ENCODE measurements around the gene KLB.

KLB gene

DNA sequence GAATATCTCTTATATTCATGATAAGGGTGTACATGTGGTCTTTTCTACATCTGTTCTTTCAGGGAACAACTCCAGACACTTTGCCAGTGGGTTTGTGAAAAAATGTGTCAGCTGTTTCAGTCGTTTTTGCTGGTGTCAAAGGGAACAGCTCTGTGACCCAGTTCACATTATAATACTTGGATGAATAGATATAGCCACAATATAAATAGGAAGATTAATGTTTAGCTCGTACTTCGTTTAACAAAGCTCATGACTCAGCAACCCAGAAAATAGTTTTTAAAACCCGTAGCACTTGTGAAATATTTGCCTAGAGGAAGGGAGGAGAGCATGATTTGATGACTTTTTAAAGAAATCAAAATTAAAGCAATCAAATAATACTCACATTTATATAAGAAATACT lies 60.0 kb downstream of the KLB start:
- no peak for DNase-seq

DNA sequence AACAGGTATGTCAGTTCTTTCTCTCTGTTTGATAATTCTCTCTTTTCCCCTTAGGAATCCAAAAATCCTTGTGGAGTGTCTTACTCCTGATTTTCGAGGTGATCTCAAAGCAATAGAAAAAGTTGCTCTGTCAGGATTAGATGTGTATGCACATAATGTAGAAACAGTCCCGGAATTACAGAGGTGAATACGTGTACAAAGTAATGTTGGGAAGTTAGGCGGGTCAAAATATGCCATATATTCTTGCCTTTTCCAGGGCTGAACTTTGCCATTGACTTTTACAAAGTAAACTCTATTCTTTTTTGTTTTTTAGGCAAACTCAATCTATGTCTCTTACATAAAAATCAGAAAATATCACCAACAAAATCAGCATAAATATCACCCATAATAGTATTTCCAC lies 60.7 kb downstream of the KLB start:
- no peak for DNase-seq

DNA sequence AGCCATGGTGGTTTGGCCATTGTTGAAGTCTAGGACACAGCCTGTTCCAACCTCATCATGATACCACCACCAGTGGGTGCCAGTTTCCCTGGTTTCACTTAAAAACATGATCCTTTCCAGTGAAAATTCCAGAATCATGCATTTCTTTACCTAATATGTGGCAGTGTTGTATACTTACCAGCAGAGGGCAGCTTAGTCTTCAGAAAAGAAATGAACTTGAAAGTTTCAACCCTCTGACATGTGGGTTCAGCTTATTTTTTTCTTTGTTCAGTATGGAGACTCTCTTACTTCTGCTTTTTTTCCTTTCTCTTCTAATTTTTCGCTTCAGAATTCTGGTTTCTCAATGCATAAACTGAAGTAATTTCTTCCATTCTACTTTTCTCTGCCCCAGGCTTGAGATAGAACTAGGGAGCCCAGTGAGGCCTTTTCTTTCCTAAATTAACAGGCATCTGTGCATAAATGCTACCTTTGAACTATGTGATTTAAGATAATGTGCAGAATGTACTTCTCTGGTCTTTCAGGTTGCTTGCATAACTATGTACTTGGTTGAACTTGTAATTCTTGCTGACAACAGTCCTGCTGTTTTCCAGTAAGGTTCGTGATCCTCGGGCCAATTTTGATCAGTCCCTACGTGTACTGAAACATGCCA lies 62.8 kb downstream of the KLB start:
- DNase-seq: peak; percentile 52

DNA sequence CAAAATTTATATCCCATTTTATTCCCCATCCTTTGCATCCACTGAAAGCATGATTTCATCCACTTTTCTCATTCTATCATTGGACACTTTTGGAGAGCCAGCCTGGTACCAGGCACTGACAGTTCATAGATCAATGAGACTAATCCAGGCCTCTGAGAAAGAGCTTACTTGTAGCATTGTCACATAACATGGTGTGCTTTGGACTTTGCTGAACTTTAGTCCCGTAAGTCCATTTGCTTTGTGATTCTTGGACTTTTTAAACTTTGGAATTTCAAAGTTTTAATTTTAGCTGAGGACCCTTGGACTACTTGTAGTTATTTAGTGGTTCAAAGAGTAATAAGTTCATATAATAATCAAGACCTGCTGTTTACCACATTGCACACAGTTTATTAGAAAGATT lies 63.7 kb downstream of the KLB start:
- DNase-seq: no peak

DNA sequence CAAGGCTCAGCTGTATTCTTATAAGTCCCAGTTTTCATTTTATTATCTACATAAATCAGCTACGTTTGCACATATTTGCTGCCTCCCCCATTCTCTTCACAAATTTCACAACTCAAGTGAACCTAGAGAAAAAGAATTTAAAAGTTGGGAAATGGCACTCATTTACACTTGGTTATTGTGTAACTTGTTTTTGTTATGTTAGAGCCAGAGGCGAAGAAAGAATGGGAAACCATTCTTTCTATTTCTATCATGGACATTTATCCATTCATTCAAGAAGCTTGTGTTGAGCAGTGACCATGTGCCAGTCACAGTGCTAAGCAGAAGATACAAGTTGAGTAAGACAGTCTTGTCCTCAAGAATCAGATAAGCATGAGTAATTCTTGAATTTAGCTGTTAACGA lies 65.7 kb downstream of the KLB start:
- no peak for DNase-seq

DNA sequence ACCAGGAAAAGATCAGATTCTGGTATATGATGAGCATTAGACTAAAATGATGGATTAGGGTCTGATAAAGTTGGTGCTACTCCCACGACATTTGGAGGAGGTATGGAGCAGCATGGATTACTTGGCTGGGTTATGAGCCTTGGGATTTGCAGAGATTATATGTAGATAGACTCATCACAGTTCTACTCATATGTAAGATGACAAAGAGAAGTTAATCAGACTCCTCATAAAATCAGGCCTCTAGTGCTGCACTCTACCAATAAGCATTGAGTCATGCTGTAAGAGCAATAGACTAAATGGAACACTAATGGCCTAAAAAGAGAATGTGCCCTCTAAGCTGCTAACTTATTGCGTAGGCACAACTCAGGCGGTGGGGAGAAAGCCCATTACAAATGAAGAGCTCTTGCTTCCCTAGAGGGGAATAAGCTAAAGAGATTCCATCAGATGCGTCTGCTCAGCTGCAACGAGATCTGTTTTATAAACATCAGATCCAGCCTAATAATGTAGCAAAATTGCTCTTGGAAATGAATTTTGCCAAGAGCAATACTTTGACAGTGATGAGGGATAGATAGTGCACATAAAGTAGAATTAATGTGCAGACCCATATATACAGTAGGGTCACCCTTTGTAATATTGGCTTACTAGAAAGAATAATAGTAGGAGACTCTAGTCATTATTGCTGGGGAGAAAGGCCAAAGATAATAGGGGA lies 69.6 kb downstream of the KLB start:
- DNase-seq: no peak

DNA sequence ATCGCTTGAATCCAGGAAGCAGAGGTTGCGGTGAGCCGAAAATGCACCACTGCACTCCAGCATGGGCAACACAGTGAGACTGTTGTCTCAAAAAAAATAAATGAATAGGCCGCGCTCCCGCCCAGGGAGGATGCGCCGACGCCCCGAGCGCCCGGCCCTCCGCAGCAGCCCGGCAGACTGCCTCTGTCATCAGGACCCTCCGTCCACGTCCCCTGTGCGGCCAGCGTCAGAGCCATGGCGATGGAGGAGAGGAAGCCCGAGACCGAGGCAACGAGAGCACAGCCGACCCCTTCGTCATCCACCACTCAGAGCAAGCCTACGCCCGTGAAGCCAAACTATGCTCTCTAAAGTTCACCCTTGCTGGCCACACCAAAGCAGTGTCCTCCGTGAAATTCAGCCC lies 73.5 kb downstream of the KLB start:
- DNase-seq: no peak

DNA sequence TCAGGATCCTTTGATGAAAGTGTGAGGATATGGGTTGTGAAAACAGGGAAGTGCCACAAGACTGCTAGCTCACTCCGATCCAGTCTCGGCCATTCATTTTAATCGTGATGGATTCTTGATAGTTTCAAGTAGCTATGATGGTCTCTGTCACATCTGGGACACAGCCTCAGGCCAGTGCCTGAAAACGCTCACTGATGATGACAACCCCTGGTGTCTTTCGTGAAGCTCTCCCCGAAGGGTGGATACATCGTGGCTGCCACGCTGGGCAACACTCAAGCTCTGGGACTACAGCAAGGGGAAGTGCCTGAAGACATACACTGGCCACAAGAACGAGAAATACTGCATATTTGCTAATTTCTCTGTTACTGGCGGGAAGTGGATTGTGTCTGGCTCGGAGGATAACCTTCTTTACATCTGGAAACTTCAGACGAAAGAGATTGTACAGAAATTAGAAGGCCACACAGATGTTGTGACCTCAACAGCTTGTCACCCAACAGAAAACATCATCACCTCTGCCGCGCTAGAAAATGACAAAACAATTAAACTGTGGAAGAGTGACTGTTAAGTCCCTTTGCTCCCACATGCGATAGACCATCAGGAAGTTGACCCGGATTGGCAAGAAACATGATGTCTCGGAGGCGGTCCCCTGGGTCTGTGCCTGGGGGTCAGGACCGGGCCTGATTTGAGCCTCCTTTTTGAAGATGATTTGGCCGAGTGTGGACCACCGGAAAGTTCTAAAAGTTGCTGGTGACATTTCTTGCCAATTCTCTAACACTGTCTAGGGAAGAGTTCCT lies 74.4 kb downstream of the KLB start:
- DNase-seq: no peak

DNA sequence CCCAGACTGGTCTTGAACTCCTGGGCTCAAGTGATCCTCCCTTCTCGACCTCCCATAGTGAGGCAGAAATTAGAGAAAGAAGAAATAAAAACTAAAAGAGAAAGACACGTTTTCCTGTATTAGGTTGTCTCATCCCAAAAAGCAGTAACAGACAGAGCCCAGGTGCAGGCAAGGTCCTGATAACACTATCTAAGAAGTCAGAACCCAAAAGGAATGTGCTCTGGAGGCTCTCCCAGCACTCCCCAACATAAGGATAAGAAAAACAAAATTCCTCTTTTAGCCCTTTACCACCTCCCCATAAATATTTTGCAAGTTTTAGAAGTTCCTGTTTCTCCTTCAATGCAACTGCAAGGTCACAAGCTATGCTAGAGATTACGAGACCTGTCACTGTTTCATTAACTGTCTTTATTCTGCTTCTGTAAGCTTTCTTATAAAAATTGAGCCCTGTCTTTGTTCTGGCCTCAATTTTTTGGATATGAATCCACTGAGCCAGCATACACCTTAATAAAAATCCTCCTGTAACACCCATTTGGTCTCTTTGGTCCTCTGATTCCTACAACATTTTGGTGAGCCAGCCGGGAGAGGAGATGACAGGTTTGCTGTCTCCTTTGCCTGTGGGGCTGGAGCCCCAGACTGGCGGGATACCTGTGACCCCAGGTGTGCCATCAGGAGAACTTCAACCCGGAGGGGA lies 78.0 kb downstream of the KLB start:
- no peak for DNase-seq

DNA sequence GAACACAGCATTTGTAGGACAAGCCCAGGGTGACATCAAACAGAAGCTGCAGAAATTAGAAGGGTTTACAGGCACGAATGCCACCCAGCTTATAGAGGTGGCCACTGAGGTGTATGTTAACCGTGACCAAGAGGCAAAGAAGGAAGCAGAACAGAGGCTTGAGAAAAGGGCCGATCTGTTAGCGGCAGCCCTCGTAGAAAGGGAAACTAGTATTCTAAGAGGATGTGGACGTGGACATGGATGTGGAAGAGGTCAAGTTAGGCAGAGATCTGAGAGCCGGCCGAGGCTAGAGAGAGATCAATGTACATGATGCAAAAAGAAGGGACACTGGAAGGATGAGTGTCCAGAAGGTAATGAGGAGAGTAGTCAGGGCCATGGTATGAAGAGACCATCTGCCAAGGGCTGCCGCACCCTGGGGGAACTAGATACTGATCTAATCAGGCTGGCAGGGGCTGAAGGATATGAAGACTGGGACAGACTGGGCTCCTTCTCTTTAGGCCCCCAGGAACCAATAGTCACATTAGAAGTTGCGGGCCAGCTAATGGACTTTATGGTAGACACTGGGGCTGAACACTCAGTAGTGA lies 79.6 kb downstream of the KLB start:
- DNase-seq: no peak

DNA sequence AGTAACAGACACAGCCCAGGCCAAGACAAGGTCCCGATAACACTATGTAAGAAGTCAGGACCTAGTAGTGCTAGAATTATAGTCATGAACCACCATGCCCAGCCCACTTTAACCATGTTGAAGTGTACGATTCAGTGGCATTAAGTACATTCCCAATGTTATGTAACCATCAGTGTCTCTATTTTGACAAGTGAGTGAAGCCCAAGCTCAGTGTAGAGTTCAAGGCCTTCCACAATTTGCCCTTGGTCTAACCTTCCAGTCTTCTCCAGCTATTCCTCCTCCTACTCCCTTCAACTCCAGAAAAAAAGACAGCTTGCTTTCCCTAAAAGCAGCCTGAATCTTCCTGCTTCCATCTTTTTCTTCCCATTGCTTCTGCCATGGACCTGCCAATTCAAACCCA lies 83.6 kb downstream of the KLB start:
- no peak for DNase-seq

DNA sequence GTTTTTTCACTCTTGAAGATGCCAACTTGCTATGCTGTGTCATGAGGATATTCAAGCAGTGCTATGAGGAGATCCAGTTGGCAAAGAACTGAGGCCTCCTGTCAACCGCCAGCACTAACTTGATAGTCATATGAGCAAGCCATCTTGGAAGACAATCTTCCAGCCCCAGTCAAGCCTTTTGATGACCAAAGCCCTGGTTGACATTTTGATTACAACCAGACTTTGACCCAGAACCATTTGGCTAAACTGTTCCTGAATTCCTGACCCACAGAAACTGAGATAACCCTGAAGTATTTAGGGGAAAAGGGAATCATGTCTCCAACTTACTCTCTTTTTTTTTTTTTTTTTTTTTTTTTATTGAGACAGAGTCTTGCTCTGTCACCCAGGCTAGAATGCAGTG lies 87.6 kb downstream of the KLB start:
- no peak for DNase-seq

DNA sequence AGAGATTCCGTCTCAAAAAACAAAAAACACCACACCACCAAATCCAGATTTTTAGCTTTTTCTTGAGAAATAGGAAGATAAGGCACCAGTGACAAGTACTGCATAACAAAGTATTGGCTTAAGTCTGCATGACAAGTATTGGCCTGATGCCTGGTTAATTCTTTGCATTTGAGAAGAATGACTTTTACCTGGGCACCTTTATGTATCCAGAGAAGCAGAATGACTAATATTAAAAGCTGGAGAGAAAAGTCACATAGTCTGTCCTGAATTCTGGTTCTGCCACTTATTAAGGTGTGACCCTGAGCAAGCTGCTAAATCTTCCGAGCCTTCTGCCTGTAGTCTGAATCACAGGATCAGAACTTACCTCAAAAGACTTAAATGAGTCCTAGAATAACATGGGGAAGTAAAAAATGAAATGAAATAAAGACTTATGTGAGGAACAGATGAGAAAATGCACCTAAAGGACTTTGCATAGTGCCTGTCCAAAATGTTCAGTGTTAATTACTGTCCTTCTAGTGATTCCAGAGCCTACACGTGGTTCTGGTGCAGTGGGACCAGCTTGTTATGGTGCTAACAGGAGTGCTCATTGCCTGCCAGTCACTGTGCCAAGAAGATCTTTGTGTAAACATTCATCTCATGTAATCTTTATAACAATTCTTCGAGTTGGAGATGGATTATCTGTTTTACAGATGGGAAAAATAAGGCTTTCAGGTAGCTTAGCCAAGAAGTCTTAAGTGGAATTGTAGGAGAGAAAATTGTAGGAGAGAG lies 88.9 kb downstream of the KLB start:
- DNase-seq: no peak

DNA sequence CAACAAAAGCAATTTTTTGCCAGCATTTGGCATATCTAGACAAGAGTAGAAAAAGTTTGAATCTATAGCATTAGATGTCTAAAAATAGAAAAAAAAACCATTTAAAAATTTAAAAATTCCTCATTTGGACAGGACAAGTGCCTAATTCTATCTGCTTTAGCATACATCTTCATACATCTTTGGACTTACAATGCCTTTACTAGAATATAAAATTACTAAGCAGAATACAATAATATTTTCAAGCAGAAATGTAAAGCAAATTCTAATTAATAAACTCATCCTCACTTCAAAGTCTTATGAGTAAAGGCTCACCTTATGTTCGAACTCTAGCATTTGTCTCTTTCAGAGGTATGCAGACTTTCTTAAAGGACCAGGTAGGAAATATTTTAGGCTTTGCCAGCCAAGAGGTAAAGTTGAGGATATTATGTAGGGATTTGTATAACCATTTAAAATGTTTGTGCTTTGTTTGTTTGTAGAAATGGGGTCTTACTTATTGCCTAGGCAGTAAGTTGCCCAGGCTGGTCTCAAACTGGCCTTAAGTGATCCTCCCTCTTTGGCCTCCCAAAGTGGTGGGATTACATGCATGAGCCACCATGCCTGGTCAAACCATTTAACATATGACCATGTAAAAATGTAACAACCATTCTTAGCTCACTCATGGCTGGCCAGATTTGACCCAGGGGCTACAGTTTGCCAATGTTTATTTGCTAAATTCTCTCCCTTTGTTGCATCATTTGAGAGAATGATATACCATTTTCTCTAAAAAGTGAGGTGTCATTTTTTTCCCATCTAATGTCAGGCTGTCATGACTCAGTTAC lies 91.4 kb downstream of the KLB start:
- no peak for DNase-seq

DNA sequence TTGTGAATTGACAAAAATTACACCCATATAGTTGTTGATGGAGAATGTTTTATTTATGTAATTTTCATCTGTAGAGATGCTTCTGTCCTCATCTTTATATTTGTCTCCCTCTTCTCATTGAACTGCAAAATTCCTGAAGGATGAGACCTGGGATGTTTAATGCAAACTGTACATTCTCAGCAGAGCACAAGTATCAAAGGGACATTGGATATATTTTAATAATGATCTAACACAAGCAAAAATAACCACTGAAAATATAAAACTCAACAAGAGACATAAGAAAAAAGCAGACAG lies 91.9 kb downstream of the KLB start:
- no peak for DNase-seq

Data from SIG-M5 (cell line).